Fibroblast of gingiva (primary cell): ENCODE measurements around the gene AMIGO3.
"Not testable (repeated sequence)": the region's sequence is repeated elsewhere in the genome, so short reads cannot be mapped to it uniquely, and the experiment has no call there.

Experiments
- DNase-seq: peaks from one replicate; pipeline ENCODE4 v3.0.0-alpha.2; 2011; ENCODE audit warnings: low read depth

Gene AMIGO3

GRCh38 chr3:49719214-49719884, at the start of gene AMIGO3:
AMIGO3 (minus strand) TSS chr3:49719684; CDS start chr3:49719465, 219 bp downstream.
- DNase-seq: peak; percentile 90

GRCh38 chr3:49763981-49764380, 44.5 kb upstream of the AMIGO3 start:
- no peak for DNase-seq

GRCh38 chr3:49761661-49762060, 42.2 kb upstream of the AMIGO3 start:
- DNase-seq: no peak

- DNase-seq: no peak
Measured at GRCh38 chr3:49759226-49759625, 39.7 kb upstream of the AMIGO3 start.

GRCh38 chr3:49757197-49757596, 37.7 kb upstream of the AMIGO3 start:
- no peak for DNase-seq

- no peak for DNase-seq
Measured at GRCh38 chr3:49756036-49756435, 36.6 kb upstream of the AMIGO3 start.

- no peak for DNase-seq
Measured at GRCh38 chr3:49754536-49754935, 35.1 kb upstream of the AMIGO3 start.

GRCh38 chr3:49751501-49751900, 32.0 kb upstream of the AMIGO3 start:
- DNase-seq: no peak

GRCh38 chr3:49750056-49750455, 30.6 kb upstream of the AMIGO3 start:
- no peak for DNase-seq

GRCh38 chr3:49748874-49749273, 29.4 kb upstream of the AMIGO3 start:
- DNase-seq: not testable (repeated sequence)

GRCh38 chr3:49747792-49748480, 28.5 kb upstream of the AMIGO3 start:
- no peak for DNase-seq

GRCh38 chr3:49745986-49746385, 26.5 kb upstream of the AMIGO3 start:
- peak; percentile 51 for DNase-seq

GRCh38 chr3:49740427-49740826, 20.9 kb upstream of the AMIGO3 start:
- DNase-seq: no peak

GRCh38 chr3:49738067-49738713, 18.7 kb upstream of the AMIGO3 start:
- no peak for DNase-seq

GRCh38 chr3:49734752-49735151, 15.3 kb upstream of the AMIGO3 start:
- DNase-seq: no peak

- no peak for DNase-seq
Measured at GRCh38 chr3:49733551-49733950, 14.1 kb upstream of the AMIGO3 start.

GRCh38 chr3:49732597-49732996, 13.1 kb upstream of the AMIGO3 start:
- DNase-seq: no peak

GRCh38 chr3:49729966-49730609, 10.6 kb upstream of the AMIGO3 start:
- no peak for DNase-seq

- no peak for DNase-seq
Measured at GRCh38 chr3:49727924-49728361, 8.5 kb upstream of the AMIGO3 start.

GRCh38 chr3:49727154-49727923, 7.9 kb upstream of the AMIGO3 start:
- no peak for DNase-seq

- DNase-seq: no peak
Measured at GRCh38 chr3:49725906-49726681, 6.6 kb upstream of the AMIGO3 start.
